22Rv1 (cell line): ENCODE measurements around the gene IL6.

Experiments used
- ZFX ChIP-seq: fragments of 450-650 bp; IDR thresholded peaks from 2 replicates; pipeline ENCODE4 v1.6.1; 2017; ENCODE audit warnings: antibody characterized with exemption, borderline replicate concordance
- TF ChIP-seq, protein P1 (sequence below): fragments of 450-650 bp; IDR thresholded peaks from 2 replicates; pipeline ENCODE4 v1.5.1; 2017; ENCODE audit warnings: mild to moderate bottlenecking

DNA sequence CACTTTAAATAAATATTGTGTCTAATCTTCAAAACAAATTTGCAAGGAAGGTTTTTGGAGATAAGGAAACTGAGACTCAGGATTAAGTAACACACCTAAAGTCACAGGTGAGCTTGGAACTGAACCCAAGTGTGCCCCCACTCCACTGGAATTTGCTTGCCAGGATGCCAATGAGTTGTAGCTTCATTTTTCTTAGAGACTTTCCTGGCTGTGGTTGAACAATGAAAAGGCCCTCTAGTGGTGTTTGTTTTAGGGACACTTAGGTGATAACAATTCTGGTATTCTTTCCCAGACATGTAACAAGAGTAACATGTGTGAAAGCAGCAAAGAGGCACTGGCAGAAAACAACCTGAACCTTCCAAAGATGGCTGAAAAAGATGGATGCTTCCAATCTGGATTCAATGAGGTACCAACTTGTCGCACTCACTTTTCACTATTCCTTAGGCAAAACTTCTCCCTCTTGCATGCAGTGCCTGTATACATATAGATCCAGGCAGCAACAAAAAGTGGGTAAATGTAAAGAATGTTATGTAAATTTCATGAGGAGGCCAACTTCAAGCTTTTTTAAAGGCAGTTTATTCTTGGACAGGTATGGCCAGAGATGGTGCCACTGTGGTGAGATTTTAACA is 1.5 kb downstream of the IL6 start:
- TF ChIP-seq, protein P1, sequence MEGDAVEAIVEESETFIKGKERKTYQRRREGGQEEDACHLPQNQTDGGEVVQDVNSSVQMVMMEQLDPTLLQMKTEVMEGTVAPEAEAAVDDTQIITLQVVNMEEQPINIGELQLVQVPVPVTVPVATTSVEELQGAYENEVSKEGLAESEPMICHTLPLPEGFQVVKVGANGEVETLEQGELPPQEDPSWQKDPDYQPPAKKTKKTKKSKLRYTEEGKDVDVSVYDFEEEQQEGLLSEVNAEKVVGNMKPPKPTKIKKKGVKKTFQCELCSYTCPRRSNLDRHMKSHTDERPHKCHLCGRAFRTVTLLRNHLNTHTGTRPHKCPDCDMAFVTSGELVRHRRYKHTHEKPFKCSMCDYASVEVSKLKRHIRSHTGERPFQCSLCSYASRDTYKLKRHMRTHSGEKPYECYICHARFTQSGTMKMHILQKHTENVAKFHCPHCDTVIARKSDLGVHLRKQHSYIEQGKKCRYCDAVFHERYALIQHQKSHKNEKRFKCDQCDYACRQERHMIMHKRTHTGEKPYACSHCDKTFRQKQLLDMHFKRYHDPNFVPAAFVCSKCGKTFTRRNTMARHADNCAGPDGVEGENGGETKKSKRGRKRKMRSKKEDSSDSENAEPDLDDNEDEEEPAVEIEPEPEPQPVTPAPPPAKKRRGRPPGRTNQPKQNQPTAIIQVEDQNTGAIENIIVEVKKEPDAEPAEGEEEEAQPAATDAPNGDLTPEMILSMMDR, result peak; percentile 78
- no peak for TF ChIP-seq ZFX
